Epithelial cell of esophagus (primary cell): ENCODE measurements around the gene GPR152.
"Not testable (repeated sequence)": the region's sequence is repeated elsewhere in the genome, so short reads cannot be mapped to it uniquely, and the experiment has no call there.

Source experiments
- DNase-seq: peaks from one replicate; pipeline ENCODE4 v3.0.0; 2010; ENCODE audit warnings: low read depth
- H3K4me3 ChIP-seq: 2 replicates; pipeline ENCODE4 v1.5.1; 2011; ENCODE audit warnings: mild to moderate bottlenecking, low read length, control low read depth
- CTCF ChIP-seq: IDR thresholded peaks from 2 replicates; pipeline ENCODE4 v1.5.1; 2011; ENCODE audit warnings: low read depth, mild to moderate bottlenecking, low read length, control low read depth, inconsistent platforms; ENCODE audit not compliant: insufficient read depth; ENCODE audit errors: missing control alignments

The GPR152 gene

GRCh38 chr11:67484847-67485311 lies 32.4 kb upstream of the GPR152 start:
- no peak for TF ChIP-seq CTCF
- no peak for DNase-seq
- no peak overlapping the region for H3K4me3 ChIP-seq

- DNase-seq = no peak
- H3K4me3 ChIP-seq = peak overlapping the region; percentile 86
- TF ChIP-seq CTCF = no peak
Observed at GRCh38 chr11:67483831-67484665, 31.5 kb upstream of the GPR152 start.

GRCh38 chr11:67482827-67483798 lies 30.6 kb upstream of the GPR152 start, which contains the start of gene AIP:
AIP (plus strand) TSS chr11:67483026; CDS start chr11:67483159, 133 bp downstream.
- TF ChIP-seq CTCF = no peak
- peak; percentile 98 for DNase-seq
- H3K4me3 ChIP-seq = peak within 1 kb of the TSS; percentile 86

GRCh38 chr11:67482275-67482826 lies 29.8 kb upstream of the GPR152 start:
- peak overlapping the region; percentile 86 for H3K4me3 ChIP-seq
- no peak for TF ChIP-seq CTCF
- no peak for DNase-seq

GRCh38 chr11:67477344-67478050 lies 25.0 kb upstream of the GPR152 start:
- not testable (repeated sequence) for DNase-seq, H3K4me3 ChIP-seq

- not testable (repeated sequence) for H3K4me3 ChIP-seq, DNase-seq
Observed at GRCh38 chr11:67476692-67477091, 24.2 kb upstream of the GPR152 start.

- TF ChIP-seq CTCF = no peak
- no peak overlapping the region for H3K4me3 ChIP-seq
- no peak for DNase-seq
Observed at GRCh38 chr11:67472882-67473281, 20.4 kb upstream of the GPR152 start.
